GM19438 (cell line): ENCODE data around the gene INVS.
A peak's percentile ranks its signal among the peaks of the same experiment; 100 is the strongest.
"Not testable (repeated sequence)": the region's sequence is repeated elsewhere in the genome, so short reads cannot be mapped to it uniquely, and the experiment has no call there.

Experiments used
- ATAC-seq: cut with Tn5 transposase; IDR thresholded peaks from one replicate; pipeline ENCODE4 v1.9.1; 2021; ENCODE audit warnings: low read depth; ENCODE audit not compliant: unreplicated experiment

The INVS gene

DNA sequence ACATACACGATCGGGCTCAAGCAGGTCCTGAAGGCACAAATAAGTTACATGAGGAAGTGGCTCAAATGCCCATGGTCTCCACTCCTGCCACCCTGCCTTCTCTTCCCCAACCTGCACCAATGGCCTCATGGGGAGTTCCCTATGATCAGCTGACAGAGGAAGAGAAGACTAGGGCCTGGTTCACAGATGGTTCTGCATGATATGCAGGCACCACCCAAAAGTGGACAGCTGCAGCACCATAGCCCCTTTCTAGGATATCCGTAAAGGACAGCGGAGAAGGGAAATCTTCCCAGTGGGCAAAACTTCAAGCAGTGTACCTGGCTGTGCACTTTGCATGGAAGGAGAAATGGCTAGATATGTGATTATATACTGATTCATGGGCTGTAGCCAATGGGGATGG lies 22.8 kb upstream of the INVS start:
- not testable (repeated sequence) for ATAC-seq

- no peak for ATAC-seq
Measured at GRCh38 chr9:100082782-100083181, 16.3 kb upstream of the INVS start.

- peak; percentile 40 for ATAC-seq
Measured at GRCh38 chr9:100083448-100084127, 15.5 kb upstream of the INVS start.

DNA sequence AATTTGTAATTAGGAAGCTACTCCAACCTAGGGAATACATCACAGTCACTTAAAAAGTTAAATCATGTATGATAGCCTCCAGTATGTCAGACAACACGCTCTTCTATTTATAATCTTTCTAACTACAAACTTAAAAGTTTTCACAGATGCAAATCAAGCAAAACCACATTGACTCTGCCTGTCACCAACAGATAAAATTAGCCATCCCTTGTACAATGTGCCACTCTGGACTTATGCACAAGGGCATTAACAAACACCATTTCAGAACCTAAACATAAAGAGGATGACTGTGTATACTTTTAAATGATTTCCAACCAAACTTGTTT lies 15.0 kb upstream of the INVS start:
- peak; percentile 53 for ATAC-seq

DNA sequence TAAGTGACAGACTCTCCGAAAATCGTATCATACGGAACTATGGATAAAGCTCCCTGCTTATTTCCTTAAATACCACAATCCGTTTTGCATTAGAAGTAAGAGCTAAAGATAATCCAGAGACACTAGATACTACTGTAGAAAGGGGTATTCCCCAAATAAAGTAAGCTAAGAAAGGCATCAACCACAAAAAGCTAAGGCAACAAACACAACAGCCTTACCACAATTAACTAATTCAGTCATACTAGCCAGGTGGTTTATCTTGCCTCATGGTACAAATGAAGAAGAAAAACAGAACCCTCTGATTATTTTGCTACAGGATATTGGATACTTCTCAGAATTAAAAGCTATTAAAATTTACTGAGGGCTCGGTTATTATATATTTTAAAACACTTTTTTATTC lies 14.3 kb upstream of the INVS start:
- ATAC-seq, result peak; percentile 71

DNA sequence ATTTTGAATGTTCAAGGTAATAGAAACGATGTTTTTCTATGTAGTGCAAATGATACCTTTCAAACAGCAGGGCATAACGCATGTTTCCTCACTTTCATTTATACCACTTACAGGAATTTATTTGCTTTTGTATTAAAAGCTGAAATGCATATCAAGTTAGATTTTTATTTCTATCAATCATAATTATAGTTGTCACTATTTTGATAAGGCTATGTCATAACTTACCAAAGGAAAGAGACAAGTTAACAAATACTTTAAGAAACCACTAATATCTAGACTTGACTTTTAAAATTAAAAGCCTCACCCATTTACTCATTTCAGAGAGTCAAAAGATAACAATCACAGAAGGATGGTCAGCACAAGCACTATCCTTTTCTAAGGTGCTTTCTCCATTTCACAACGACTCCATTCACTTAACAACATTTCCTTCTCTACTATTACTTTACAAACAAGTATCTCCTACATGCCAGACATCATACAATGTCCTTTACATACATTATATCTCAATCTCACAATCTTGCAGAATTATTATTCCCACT lies 12.9 kb upstream of the INVS start:
- no peak for ATAC-seq

DNA sequence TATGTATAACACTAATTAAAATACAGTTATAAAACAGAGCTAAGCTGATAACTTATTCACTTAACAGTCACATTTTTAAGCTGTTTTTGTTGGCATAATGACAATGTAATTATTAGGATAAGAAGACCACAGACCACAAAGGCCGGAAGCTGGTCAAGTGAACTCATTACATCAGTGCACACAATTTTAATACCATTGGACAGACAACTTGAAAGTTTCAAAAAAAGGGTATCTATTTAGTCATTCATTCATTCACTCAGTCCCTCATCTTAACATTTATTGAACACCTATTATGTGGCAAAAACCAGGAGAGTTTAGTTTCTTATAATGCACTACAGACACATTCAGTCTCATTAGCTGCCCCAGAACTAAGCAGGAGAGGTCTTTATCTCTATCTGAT lies 11.8 kb upstream of the INVS start:
- no peak for ATAC-seq

DNA sequence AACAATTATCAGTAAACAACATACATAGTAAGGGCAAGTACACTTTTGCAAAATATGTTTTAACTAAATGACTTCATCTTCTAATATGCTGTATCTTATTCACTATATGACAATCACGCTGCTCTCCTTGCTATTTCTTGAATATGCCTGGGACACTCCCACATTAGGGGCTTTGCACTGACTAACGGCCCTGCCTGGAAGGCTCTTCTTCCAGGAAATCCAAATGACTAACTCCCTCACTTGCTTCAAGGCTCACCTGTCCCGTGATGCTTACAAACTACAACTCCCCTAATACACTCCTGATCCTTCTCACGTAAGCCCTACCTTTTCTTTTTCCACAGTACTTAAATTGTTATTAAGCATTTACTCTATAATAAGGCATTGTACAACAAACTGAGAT lies 10.8 kb upstream of the INVS start:
- ATAC-seq, result no peak

- no peak for ATAC-seq
Measured at GRCh38 chr9:100090880-100091279, 8.2 kb upstream of the INVS start.

GRCh38 chr9:100091650-100092049 lies 7.4 kb upstream of the INVS start:
- ATAC-seq, result no peak

- no peak for ATAC-seq
Measured at GRCh38 chr9:100092066-100092465, 7.0 kb upstream of the INVS start.

- not testable (repeated sequence) for ATAC-seq
Measured at GRCh38 chr9:100094411-100094810, 4.6 kb upstream of the INVS start.

DNA sequence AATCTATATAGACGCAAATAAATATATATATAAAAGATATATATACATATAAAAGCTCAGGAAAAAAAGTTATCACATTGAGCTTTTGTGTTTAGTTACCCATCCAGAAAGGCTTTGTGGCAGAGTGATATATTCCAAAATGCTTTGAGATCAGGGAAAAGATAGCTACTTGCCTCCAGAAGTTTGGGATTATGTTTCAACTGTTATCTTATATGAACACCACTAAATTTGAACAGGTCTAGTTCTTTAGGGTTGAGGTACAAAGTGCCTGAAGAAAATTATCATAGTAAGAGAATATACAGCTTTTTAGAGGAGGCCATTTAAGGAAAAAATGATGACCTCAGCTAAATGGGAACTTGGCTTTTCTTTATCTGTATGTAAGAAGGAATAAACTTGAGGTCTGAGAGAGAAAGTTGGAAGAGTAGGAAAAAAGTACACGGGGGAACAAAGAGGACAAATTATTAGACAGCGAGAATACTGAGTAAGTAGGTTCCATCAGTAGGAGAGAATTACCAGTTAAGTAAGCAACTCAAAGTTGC lies 2.6 kb upstream of the INVS start:
- ATAC-seq, result no peak

GRCh38 chr9:100098046-100098886 lies 777 bp upstream of the INVS start:
- ATAC-seq, result peak; percentile 14

DNA sequence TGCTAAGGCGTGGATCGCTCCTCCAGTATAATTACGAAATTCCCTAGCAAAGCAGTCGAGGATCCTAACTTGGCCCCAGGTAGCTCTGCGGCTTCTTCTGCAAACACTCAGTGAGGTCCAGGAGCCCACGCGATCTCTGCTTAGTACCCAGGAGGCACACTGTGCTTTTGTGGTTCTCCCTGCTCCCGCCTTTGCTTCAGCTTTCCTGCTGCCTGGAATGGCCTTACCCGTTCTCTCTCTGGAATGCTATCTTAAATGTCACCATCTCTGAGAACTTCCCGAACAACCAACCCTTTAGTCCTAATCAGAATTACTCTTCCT lies 639 bp downstream of the INVS start:
- ATAC-seq, result no peak

DNA sequence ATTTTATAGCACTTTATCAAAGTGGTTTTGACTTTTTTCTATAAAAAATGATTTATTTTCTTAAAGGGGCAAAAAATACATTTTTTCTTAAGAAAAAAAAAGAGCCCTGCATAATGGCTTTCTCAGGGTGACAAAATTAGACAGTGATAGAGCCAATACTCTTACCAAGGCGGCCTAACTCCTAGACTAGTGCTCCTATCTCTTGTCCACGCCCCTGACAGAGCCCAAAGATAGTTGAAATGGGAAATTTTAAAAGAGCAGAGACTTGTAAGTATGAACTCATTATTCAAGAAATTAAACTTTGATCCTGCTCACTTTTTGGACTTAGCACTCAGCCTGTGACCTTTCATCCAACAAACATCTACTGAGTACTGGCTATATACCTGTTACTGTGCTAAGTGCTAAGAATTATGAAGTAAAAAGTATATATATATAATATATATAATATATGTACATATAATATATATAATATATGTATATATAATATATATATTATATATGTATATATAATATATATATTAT lies 1.2 kb downstream of the INVS start:
- ATAC-seq, result no peak

GRCh38 chr9:100101608-100102007 lies 2.6 kb downstream of the INVS start:
- no peak for ATAC-seq

DNA sequence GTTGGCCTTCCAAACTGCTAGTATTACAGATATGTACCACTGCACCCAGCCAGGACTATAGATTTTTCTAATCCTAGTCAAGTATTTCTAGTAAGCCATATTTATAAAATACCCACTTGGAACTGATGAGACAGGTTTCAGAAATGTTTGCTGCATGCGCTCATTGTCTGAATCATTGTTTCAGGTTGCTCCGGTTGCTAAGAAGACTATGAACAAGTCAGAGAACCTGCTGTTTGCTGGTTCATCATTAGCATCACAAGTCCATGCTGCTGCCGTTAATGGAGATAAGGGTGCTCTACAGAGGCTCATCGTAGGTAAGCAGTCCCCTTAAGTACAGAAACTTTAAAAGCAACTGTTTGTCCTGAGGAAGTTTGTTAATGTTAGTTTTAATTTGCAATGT lies 5.3 kb downstream of the INVS start:
- no peak for ATAC-seq

- ATAC-seq, result no peak
Measured at GRCh38 chr9:100105861-100106260, 6.8 kb downstream of the INVS start.

GRCh38 chr9:100106616-100107015 lies 7.6 kb downstream of the INVS start:
- no peak for ATAC-seq

DNA sequence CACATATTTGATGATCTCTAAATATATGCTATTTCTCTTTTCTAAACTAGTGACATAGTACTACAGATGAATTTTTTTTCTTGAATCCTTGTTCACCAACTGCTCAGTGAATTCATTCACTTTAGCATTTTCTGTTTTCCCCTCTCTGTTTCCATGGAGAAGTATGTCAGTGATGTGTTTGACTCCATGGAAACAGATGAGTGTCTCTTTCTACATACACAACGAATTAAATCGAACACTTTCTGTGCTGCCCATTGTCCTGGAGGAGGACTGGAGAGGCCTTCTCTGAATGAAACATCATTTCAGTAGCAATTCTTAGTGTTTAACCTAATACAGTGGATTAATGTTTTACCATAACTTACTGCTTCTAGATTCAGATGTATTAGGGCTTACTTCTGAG lies 9.5 kb downstream of the INVS start:
- ATAC-seq, result no peak

DNA sequence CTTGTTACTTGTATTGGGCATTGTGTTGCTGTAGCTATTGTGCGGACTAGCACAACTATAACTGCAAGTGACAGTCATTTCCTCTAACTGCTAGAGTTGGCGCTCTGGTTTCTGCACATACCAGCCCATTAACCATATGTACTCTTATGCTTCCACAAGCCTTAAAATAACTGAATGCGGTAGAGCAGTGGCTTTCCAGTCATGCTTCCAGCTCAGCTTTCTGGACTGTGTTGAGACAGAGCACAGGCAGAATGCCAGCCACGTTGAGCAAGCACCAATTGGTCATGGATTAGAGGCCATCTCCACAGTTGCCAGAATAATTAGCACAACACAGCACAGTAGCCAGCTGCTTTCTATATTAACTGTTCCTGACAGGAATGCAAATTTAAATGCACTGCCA lies 12.2 kb downstream of the INVS start:
- no peak for ATAC-seq
